Raji (cell line): ENCODE measurements around the gene KAZALD1.

Experiments used
- POLR2A ChIP-seq: IDR thresholded peaks from 2 replicates; pipeline ENCODE4 v1.6.1; 2011; ENCODE audit warnings: low read depth, low read length, control low read depth; ENCODE audit not compliant: insufficient read depth

KAZALD1 gene

DNA sequence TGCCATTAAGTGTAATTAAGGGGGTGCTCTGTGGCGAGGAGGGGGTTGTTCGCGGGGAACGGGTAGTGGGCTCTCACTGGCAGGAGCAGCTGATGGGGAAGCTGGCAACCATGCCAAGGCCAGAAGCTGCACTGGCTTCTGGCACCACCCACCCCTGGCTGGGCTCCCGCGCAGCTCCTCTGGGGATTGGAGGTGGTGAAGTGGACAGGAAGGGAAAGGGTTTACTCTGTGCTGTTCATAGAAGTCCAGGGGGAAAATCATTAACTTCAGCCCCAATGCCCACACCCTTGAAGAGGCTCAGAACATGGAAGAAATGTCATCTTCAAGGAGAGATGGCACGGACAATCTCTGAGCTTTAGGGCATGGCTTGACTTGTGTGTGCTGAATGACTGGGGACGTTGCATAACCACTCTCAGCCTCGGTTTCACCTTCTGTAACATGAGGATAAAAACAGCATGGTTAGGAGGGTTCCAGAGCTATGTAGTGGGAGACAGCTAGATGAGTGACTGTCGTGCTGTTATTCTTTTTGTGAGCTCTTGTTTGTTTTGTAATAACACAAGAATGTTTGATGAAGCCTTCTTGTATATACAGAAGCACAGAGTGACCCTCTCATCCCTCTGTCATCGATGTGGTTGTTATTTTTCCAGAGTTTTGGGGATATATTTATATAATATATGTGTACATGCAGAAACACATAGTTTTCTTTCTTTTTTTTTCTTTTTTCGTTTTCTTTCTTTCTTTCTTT, 29.9 kb downstream of the KAZALD1 start:
- no peak for TF ChIP-seq POLR2A

DNA sequence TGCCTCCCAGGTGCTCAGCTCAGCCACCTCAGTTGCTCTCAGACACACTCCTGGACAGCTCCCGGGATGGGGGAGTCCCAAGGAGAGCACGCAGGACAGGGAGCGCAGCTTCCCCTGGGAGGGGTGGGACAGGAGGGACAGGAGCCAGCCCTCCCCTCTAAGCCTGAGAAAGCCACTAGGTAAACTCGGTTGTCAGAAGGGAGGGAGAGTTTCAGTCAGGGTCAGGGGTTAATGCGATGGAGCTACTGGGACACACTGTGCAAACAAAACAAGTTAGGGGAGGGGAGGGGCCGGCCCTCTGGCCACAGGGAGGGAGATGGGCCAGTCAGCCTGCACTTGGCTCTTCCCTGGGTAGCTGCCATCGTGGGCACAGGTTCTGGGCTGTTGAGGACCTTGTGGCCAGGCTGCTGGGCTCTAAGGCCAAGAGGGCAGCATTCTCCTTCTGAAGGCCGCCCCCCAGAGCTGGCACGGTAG, 31.1 kb downstream of the KAZALD1 start:
- TF ChIP-seq POLR2A: no peak

DNA sequence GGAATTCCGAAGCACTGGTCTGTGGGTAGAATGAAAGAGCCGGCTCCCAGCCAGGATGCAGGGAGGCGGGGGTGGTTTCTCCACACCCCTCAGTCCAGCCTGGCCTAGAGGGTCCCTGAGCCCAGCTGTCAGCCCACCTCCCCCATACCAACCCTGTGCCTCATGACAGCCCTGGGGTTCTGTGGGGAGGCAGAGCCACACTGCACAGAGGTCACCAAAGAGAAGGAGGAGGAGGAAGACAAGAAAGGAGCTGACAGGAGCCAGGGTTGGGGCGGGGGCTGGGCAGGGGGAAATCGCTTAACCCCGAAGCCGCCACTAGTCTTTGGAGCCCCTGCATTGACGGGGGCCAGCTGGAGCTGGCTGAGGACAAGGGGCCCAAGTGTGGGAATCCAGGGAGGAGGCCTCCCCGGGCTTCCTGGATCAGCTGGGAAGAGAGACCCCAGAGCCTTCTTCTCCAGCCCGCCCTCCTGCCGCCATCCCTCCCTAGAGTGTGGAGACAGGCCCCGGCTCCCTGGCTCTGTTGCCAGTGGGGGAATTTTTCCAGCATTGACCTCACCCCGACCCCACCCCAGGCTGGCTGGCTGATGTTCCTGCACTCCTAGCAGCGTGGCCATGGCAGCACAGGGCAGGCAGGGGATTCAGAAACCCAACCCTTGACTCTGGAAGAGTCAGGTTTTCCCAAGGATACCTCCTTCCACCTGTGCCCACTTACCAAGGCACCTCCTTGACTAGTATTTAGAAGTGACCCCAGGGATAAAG, 32.5 kb downstream of the KAZALD1 start:
- TF ChIP-seq POLR2A: no peak

DNA sequence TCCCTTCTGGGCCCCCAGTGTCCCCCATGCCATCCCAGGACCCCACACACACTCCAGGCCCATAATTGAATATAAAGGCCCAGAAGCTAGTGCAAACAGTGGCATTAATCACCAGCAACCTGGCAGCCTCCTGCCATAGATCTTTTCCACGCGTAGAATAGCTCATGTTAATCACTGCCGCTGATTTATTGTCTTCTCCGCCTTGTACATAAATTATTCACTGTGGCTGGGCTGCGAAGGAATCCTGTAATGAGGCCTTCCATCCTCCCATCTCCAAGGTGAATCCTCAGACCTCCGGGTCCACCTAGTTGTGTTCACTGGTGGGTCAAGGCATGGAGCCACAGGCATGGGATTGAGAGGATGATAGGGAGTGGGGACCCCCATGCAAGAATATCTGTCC, 33.2 kb downstream of the KAZALD1 start:
- no peak for TF ChIP-seq POLR2A

DNA sequence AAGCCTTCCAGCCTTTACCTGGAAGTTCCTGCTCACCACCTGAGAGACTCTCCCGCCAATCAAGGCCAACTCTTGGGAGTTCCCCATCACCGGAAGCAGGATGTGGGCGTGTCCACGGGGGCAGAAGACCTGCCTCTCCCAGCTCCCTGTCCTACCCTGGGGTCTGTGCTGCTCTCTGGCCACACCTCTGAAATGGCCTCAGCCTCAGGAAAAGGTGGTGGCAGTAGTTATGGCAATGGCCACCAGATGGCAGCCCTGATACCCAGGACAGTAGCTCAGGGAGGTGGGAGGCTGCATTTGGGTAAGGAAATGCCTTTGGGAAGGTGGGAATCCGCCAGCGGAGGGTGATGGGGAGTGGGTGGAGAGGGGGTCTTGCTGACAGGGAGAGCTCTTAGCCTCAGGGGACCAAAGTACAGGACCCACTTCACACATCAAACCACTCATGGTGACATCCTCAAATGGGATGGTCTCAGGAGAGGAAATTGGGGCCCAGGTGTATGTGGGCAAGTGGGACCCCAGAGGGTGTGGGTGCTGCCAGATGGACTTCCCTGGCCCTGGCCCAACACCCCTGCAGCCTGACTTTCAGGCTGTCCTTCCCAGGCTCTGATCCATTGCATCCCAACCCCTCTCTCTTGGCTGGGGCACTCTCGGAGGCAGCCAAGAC, 33.9 kb downstream of the KAZALD1 start:
- TF ChIP-seq POLR2A: no peak

DNA sequence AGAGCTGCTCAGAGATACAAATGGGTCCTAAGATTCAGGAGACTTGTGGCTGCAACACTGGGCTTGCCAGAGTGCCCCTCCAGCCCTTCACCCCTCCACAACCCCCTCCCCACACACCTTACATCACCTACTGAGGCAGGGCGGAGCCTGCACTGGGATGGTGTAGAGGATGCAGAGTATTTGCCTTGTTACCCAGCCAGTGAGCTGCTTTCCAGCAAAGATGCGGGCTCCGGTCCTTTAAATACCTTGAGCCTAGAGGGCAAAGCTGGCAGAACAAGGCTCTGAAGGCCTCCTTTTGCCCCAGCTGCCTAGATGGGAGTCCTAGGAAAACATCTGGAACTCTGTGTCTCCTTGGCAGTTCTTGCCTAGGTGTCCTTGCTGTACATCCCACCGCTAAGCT, 34.6 kb downstream of the KAZALD1 start:
- no peak for TF ChIP-seq POLR2A

DNA sequence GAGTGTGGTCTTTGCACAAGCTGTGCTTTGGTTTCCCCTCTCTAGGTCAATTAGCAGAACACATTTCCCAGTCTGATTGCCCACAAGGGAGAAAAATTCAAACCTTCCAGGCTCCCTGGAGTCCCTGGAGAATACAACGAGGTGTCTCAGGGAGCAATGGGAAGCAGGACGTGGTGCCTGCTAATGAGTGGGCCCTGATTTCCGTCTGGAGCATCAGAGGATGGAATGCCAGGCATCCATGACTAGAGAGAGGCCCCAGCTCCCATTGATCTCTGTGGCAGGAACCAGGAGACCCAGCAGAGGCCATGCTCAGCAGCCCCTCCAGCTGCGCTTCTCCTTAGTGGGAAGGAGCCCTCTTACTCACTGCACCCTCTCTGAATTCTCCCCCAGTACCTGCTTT, 36.1 kb downstream of the KAZALD1 start:
- no peak for TF ChIP-seq POLR2A

DNA sequence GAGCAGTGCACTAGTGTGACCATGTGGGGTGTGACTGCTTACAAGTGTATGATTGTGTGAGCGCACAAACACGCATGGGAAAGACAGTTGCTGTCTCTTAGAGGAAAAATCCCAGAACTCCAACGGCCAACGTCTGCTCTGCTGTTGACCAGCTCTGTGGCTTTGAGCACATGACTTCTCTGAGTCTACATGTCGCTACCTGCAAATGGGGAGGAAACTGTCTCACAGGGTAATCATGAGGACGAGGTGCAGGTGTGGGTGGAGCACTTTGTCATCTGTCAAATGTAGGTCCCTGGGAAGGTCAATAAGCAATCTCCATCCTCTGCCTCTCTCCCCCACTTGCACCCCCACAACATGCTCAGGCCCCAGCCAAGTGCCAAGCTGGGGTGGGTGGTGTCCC, 38.1 kb downstream of the KAZALD1 start:
- no peak for TF ChIP-seq POLR2A

DNA sequence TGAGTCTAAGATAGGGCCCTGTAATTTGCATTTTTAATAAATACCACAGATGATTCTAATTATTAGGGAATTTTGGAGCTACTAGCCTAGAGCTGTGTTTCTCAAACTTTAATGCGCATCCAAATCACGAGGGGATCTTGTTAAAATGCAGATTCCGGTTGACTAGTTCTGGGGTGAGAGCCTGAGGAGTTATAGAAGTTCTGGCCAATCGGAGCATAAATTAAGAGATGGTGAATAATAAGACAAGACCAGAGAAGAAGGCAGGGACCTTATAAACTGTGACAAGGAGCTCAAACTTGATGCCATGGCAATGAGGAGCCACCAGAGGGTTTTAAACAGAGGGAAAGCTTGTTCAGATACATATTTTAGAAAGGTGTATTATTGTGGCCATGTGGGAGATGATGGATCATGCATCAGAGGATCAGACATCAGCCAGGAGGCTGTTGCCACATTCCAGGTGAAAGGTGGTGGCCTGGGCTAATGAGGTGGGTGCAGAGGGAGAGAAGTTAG, 39.6 kb downstream of the KAZALD1 start:
- no peak for TF ChIP-seq POLR2A

DNA sequence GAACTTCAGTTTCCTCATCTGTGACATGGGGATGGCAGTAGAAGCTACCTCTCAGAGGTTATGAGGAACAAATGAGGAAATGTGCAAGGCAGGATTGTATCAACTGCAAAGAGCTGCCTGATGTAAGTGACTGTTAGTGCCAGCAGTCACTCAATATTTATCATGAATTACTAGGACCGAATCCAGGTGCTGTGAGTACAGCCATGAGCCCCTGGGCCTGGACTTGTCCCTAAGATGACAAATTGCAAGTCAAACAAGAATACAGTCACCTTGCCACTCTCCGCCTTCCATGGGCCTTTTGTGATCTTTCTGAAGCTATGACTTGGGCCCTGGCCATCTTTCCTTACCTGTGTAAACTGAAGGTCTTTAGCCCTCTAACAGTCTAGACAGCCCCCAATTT, 41.6 kb downstream of the KAZALD1 start:
- TF ChIP-seq POLR2A: no peak

DNA sequence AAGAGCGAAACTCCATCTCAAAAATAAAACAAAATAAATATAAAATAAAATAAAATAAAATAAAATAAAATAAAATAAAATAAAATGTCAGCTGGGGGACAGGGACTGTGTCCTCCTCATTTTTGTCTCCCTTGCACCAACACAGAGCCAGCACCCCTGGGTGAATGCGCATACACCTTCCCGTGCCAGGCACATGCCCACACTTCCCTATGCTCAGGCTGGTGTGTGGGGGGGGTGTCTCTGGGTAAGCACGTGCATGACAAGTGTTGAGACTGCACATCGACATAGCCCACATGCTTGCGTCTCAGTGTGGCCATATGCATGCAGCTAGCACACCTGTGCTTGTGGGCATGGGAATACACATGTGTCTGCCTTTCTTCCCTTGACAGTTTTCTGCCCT, 44.6 kb downstream of the KAZALD1 start:
- TF ChIP-seq POLR2A: no peak

DNA sequence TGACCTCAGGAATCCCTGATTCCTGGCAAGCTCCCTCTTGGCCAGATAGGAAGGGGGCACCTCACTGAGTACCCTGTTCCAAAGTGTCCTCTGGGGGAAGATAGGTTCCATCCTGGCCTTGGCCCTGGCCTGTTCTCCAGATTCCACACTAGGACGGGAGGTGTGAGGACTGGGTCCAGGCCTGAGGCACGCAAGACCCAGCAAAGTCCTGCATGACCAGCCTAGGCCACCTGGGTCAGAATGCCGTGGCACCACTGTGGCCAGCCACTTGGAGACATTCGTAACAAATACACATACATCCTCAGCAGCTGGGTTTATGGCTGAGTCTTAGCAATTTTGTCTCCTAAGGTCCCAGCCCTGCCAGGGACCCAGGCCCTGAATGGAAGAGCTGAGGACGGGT, 46.0 kb downstream of the KAZALD1 start:
- TF ChIP-seq POLR2A: no peak

DNA sequence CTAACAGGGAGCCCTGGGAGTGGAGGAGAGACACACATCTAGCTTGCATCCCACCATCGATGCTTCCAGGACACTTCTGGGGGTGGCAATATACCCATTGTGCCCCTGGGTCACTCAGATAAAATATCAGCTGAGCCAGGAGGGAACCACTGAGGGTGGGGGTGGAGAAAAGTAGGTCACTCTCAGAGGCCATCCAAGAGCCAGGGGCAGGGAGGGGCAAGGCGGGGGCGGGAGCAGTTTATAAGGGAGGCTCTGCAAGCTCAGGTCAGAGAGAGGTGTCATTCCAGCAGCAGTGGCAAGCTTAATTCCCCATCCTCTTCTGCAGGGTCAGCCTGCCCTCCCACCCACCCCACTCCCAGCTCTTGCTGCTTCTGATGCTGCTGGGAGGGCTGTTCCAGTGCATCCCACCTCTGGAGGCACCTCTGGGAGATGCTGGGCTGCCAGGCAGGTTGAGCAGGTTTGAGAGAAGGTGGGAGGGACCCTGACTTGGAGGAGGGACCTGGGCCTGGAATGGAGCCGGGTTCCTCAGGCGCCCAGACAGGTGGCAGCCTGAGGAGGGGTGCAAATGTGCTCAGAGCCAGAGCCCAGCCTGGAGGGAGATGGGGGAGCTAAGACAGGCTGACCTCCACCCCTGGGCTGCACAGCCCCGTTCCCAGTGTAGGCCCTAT, 49.2 kb downstream of the KAZALD1 start:
- TF ChIP-seq POLR2A: no peak

DNA sequence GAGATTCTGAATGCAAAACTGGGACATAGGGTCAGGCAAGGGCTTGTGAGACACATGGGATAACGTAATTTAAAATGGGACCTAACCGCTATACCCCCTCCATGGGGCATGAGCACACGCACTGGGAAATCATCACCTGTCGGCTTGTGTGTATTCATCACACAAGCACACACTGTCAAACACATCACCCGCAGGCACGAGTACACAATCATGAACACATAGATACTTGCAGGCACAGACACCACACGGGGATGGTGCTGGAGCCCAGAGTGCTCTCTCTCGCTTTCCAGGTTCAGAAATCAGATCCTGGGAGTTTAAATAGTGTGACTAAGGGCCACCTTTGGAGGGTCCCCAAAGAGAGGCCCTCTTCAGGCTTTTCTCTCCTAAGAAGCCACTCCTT, 49.8 kb downstream of the KAZALD1 start:
- TF ChIP-seq POLR2A: no peak
